Endothelial cell of umbilical vein (primary cell): ENCODE results near the gene SETD3. TPM values are rescaled to one million over a fixed set of nuclear protein-coding genes. Genes with fewer than 3 reads are reported as not detected.

ENCODE experiments used
- BruUV-seq: library from RNA; stranded (reverse); fragments of 400-500 nt; replicated peaks from 2 replicates; lab custom pipeline; 2021; lab: Mats Ljungman, UMichigan
- CTCF ChIA-PET: fragments of 300-600, 350-600 bp; sonication (Branson Sonifier 250); formaldehyde crosslinking; loops from one replicate; lab custom pipeline; 2021; ENCODE audit warnings: antibody characterized with exemption, inconsistent platforms; lab: Charles Lee
- POLR2A ChIA-PET: fragments of 300-600, 350-600 bp; sonication (Branson Sonifier 250); formaldehyde crosslinking; loops from one replicate; lab custom pipeline; 2021; ENCODE audit warnings: antibody characterized with exemption, inconsistent platforms; lab: Charles Lee
- DNase-seq: peaks from one replicate; pipeline ENCODE4 v3.0.0-alpha.2; 2011; ENCODE audit warnings: low read depth, low spot score
- FAIRE-seq: peaks from 2 replicates; lab custom pipeline; 2011; peaks lifted over from hg19 to GRCh38; lab: Jason Lieb, UNC
- H2AFZ ChIP-seq: 2 replicates; pipeline ENCODE4 v1.6.0; 2012; ENCODE audit warnings: low read depth, low read length, control low read depth, inconsistent platforms
- H3K27ac ChIP-seq: 2 replicates; pipeline ENCODE4 v1.5.1; 2011; ENCODE audit warnings: low read depth, mild to moderate bottlenecking, control low read depth, low read length, moderate library complexity; ENCODE audit not compliant: insufficient read depth
- H3K27me3 ChIP-seq, 2 experiments: 2 replicates each; pipeline versions ENCODE4 v1.6.0 to v1.6.1; 2011; ENCODE audit warnings: low read length in 2 of 2, mixed read lengths in 1 of 2; ENCODE audit not compliant: control insufficient read depth in 2 of 2, insufficient read depth in 2 of 2
- H3K36me3 ChIP-seq, 2 experiments: 2 replicates in 1 of 2; 3 replicates in 1 of 2; pipeline ENCODE4 v1.5.1; 2011; ENCODE audit warnings: low read length in 2 of 2, mild to moderate bottlenecking in 1 of 2, moderate library complexity in 1 of 2; ENCODE audit not compliant: control insufficient read depth in 2 of 2, insufficient read depth in 2 of 2; ENCODE audit errors: extremely low read depth in 1 of 2
- H3K4me1 ChIP-seq: 3 replicates; pipeline ENCODE4 v1.5.1; 2011; ENCODE audit warnings: mild to moderate bottlenecking, low read length; ENCODE audit not compliant: control insufficient read depth, insufficient read depth; ENCODE audit errors: extremely low read depth
- H3K4me2 ChIP-seq: 2 replicates; pipeline ENCODE4 v1.6.1; 2011; ENCODE audit warnings: low read length, control low read depth, mixed read lengths; ENCODE audit not compliant: insufficient read depth
- H3K4me3 ChIP-seq, 3 experiments: fragments of 200-600 bp in 1 of 3; sonication (generic), shearing (Covaris generic) in 1 of 3; replicated peaks in 1 of 3; 2 replicates each; pipeline ENCODE4 v1.5.1; 2011 to 2016; ENCODE audit warnings: control low read depth in 3 of 3, low read length in 3 of 3, mild to moderate bottlenecking in 2 of 3, inconsistent platforms in 1 of 3, low read depth in 1 of 3, moderate library complexity in 1 of 3; ENCODE audit not compliant: insufficient read depth in 1 of 3
- H3K79me2 ChIP-seq: 2 replicates; pipeline ENCODE4 v1.6.0; 2012; ENCODE audit warnings: low read length, inconsistent platforms; ENCODE audit not compliant: control insufficient read depth, insufficient read depth
- H3K9ac ChIP-seq: replicated peaks from 2 replicates; pipeline ENCODE3; 2011; ENCODE audit warnings: low read length, control low read depth; ENCODE audit not compliant: insufficient read depth; ENCODE audit errors: extremely low read depth
- H3K9me1 ChIP-seq: replicated peaks from 3 replicates; pipeline ENCODE4 v1.6.0; 2011; ENCODE audit warnings: mild to moderate bottlenecking, low read length; ENCODE audit not compliant: control insufficient read depth, insufficient read depth; ENCODE audit errors: extremely low read depth
- H3K9me3 ChIP-seq: replicated peaks from 2 replicates; pipeline ENCODE4 v1.5.1; 2012; ENCODE audit warnings: low read length, inconsistent platforms; ENCODE audit not compliant: control insufficient read depth, insufficient read depth
- H4K20me1 ChIP-seq: replicated peaks from 2 replicates; pipeline ENCODE3; 2011; ENCODE audit warnings: mild to moderate bottlenecking, low read length; ENCODE audit not compliant: control insufficient read depth, insufficient read depth; ENCODE audit errors: extremely low read depth
- EZH2 ChIP-seq: IDR thresholded peaks from 2 replicates; pipeline ENCODE4 v1.6.1; 2012; ENCODE audit warnings: borderline replicate concordance, low read depth, mild to moderate bottlenecking, moderate library complexity, low read length, inconsistent platforms; ENCODE audit not compliant: severe bottlenecking
- FOS ChIP-seq: IDR thresholded peaks from 2 replicates; pipeline ENCODE4 v1.6.1; 2011; ENCODE audit warnings: mild to moderate bottlenecking, low read length, moderate library complexity, borderline replicate concordance; ENCODE audit not compliant: insufficient read depth
- GATA2 ChIP-seq: IDR thresholded peaks from 2 replicates; pipeline ENCODE4 v1.7.0; 2011; ENCODE audit warnings: low read depth, mild to moderate bottlenecking, moderate library complexity, mixed read lengths, low read length; ENCODE audit not compliant: insufficient read length, insufficient read depth
- JUN ChIP-seq: IDR thresholded peaks from 2 replicates; pipeline ENCODE4 v1.6.1; 2011; ENCODE audit warnings: borderline replicate concordance, low read depth; ENCODE audit not compliant: insufficient read length, insufficient read depth
- MYC ChIP-seq: IDR thresholded peaks from one replicate; pipeline ENCODE4 v1.6.1; 2011; ENCODE audit warnings: mild to moderate bottlenecking, low read depth, low read length
- POLR2A ChIP-seq: IDR thresholded peaks from 2 replicates; pipeline ENCODE4 v1.6.1; 2012; ENCODE audit warnings: low read depth, mild to moderate bottlenecking, control low read depth, low read length
- POLR2AphosphoS5 ChIP-seq: IDR thresholded peaks from 2 replicates; pipeline ENCODE4 v1.6.1; 2012; ENCODE audit warnings: low read depth, mild to moderate bottlenecking, control low read depth, low read length, moderate library complexity; ENCODE audit not compliant: insufficient read depth
- dilution Hi-C: fragments of 300-500 bp; cut with MboI; formaldehyde crosslinking; loops from one replicate; pipeline ENCODE4 v1.15.0; 2019; ENCODE audit warnings: low sequenced_read_pairs; ENCODE audit not compliant: extremely low pct_ligation_motif_present
- intact Hi-C: fragments of 100-400 bp; cut with micrococcal nuclease; formaldehyde crosslinking; loops from one replicate; pipeline ENCODE4 v1.10.0; 2022
- polyA plus RNA-seq, 4 experiments: library from polyadenylated mRNA; depleted of rRNA in 3 of 4; stranded (reverse) in 3 of 4; unstranded in 1 of 4; fragments of >200 nt; gene quantifications; 2 replicates each; pipeline versions ENCODE4 v1.2.1 to v1.2.3, GENCODE V29; 2011 to 2012; ENCODE audit warnings: missing spikeins in 1 of 4
- total RNA-seq: library from RNA; stranded (reverse); gene quantifications from 2 replicates; pipeline ENCODE4 v1.2.3, GENCODE V29; 2021
- TF ChIP-seq, protein P1 (sequence below), 2 donors: IDR thresholded peaks; 1 replicate in 1 of 2; 2 replicates in 1 of 2; pipeline ENCODE4 v1.5.1; 2011; ENCODE audit warnings: low read length in 2 of 2, mild to moderate bottlenecking in 2 of 2, moderate library complexity in 2 of 2, control low read depth in 1 of 2, inconsistent platforms in 1 of 2, low read depth in 1 of 2; ENCODE audit not compliant: insufficient read depth in 1 of 2; ENCODE audit errors: extremely low read depth in 1 of 2
- TF ChIP-seq, protein P2 (sequence below): IDR thresholded peaks from 2 replicates; pipeline ENCODE4 v1.6.1; 2011; ENCODE audit not compliant: insufficient read depth, insufficient read length

SETD3 gene
- total and polyA plus RNA-seq, 2 donors (not counting 3 experiments of a cell fraction or from before 2014, with no cell fraction given) = 18.1 to 53.1 TPM

DNA sequence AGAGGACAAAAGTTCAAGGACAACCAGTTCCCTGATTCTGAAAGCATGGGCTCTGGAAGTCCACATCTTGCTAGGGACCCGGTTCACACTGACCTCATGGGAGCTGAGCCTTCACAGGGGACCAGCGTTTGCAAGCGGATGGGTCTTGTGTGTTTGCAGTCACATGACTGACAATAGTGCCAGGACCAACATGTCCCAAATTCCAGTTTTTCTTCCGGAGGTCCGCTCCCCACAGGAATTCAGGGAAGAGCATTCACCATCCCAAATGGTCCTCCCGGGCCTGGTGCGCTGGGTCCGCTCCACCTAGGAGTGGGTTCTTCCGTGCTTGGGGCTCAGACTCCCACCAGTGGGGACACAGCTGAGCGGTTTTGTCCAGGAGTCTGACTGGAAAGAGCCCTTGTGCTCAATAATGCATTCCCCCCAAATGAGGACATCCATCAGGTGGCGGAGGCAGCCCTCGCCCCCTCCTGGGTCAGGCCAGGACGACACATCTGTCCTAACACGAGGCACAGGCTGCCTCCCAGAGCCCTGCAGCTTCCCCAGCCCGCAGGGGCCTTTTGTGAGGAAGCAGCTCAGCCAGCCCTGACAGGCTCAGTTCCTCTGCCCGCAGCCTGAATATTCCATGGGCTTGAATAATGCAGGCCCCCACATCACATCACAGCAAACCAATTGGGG, 116.9 kb downstream of the SETD3 start:
- H3K27ac ChIP-seq = no peak overlapping the region
- H3K4me3 ChIP-seq = no peak overlapping the region
- ChIA-PET CTCF (no interaction called here), POLR2A (no interaction called here)
- FAIRE-seq (no peak), DNase-seq (no peak)
- intact Hi-C loops (no loop called here), dilution Hi-C loops (no loop called here)
- no peaks in the 10 kb centered on the region for H3K27me3 ChIP-seq
- no peaks in the 10 kb centered on the region for H3K9me3 ChIP-seq
- no peaks in the 10 kb centered on the region for H3K36me3 ChIP-seq
- no peaks in the 10 kb centered on the region for H3K9me1 ChIP-seq
- H3K79me2 ChIP-seq = no peaks in the 10 kb centered on the region
- no peaks in the 10 kb centered on the region for H4K20me1 ChIP-seq
- no TSS peak for BruUV-seq
- H3K4me1 ChIP-seq = no peaks in the 10 kb centered on the region
- no peak overlapping the region for H3K4me2 ChIP-seq
- no peak overlapping the region for H2AFZ ChIP-seq
- TF ChIP-seq POLR2A (no peak), FOS (no peak), JUN (no peak), MYC (no peak), EZH2 (no peak)
- H3K9ac ChIP-seq = no peak overlapping the region

DNA sequence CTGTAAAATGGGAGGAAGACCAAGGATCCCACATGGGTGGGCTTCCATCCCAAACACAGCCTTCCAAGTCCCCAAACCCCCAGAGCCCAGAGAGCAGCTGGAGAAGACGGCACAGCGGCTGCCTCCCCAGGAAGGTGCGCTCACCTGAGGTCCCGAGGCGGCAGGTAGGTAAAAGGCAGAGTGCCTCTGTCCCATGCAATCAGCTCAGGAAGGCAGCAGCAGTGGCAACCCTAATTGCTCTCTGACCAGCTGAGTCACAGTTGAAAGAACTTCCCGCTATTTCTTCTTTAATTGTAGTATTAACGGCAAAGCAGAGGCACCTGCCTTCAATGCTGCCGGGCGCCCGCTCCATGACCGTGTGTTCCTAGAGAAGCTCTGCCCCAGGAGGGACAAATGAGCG, 117.6 kb downstream of the SETD3 start:
- Histone ChIP-seq H3K27ac (no peak overlapping the region), H3K79me2 (no peaks in the 10 kb centered on the region), H3K9me1 (no peaks in the 10 kb centered on the region), H4K20me1 (no peaks in the 10 kb centered on the region), H3K27me3 (no peaks in the 10 kb centered on the region), H3K4me2 (no peak overlapping the region), H3K4me3 (no peak overlapping the region), H3K4me1 (no peaks in the 10 kb centered on the region), H3K9me3 (no peaks in the 10 kb centered on the region), H2AFZ (no peak overlapping the region), H3K9ac (no peak overlapping the region), H3K36me3 (no peaks in the 10 kb centered on the region)
- TF ChIP-seq, protein P1, sequence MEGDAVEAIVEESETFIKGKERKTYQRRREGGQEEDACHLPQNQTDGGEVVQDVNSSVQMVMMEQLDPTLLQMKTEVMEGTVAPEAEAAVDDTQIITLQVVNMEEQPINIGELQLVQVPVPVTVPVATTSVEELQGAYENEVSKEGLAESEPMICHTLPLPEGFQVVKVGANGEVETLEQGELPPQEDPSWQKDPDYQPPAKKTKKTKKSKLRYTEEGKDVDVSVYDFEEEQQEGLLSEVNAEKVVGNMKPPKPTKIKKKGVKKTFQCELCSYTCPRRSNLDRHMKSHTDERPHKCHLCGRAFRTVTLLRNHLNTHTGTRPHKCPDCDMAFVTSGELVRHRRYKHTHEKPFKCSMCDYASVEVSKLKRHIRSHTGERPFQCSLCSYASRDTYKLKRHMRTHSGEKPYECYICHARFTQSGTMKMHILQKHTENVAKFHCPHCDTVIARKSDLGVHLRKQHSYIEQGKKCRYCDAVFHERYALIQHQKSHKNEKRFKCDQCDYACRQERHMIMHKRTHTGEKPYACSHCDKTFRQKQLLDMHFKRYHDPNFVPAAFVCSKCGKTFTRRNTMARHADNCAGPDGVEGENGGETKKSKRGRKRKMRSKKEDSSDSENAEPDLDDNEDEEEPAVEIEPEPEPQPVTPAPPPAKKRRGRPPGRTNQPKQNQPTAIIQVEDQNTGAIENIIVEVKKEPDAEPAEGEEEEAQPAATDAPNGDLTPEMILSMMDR (IDR thresholded peaks at IDR 0.05; ENCODE audit: extremely low read depth in 1 of 2, insufficient read depth in 1 of 2, low read depth in 1 of 2, low read length in 2 of 2) = no peak
- TF ChIP-seq POLR2A (no peak), MYC (no peak), JUN (no peak), FOS (no peak), POLR2AphosphoS5 (no peak), GATA2 (no peak)
- TF ChIP-seq, protein P2, sequence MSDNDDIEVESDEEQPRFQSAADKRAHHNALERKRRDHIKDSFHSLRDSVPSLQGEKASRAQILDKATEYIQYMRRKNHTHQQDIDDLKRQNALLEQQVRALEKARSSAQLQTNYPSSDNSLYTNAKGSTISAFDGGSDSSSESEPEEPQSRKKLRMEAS = no peak
- no TSS peak for BruUV-seq
- no peak for FAIRE-seq
- no peak for DNase-seq
- ChIA-PET CTCF (no interaction called here), POLR2A (no interaction called here)
- dilution Hi-C loops (no loop called here), intact Hi-C loops (no loop called here)
